ENCODE measurements around the gene CAPN10. TPM values are rescaled to one million over a fixed set of nuclear protein-coding genes. Genes with fewer than 3 reads are reported as not detected.
A peak's percentile ranks its signal among the peaks of the same experiment; 100 is the strongest.

CAPN10 gene
- polyA plus RNA-seq, 3 donors, result 7.3 to 57.0 (median 7.4) TPM

- H3K9ac ChIP-seq (ENCODE audit: insufficient read depth, low read length, poor library complexity, severe bottlenecking), result no peak overlapping the region
- intact Hi-C loops (cut with micrococcal nuclease), result no loop called here
- no peak overlapping the region for H3K4me3 ChIP-seq (replicated peaks in 1 of 3; ENCODE audit: low read depth in 2 of 3, low read length in 3 of 3)
- H3K27me3 ChIP-seq (ENCODE audit: control insufficient read depth in 2 of 2, insufficient read depth in 2 of 2, low read length in 2 of 2), result no peaks in the 10 kb centered on the region
- no peak for TF ChIP-seq CTCF (IDR thresholded peaks at IDR 0.05)
- peaks cover 12% of the 10 kb centered on the region for H3K4me1 Mint-ChIP-seq
- H3K4me3 Mint-ChIP-seq, result no peak overlapping the region
- H3K9me3 ChIP-seq (replicated peaks in 1 of 2; ENCODE audit: control insufficient read depth in 1 of 2, insufficient read depth in 1 of 2, low read length in 2 of 2), result peaks cover 6 to 16% of the 10 kb centered on the region in 2 donors
- no peaks in the 10 kb centered on the region for H4K20me1 ChIP-seq (ENCODE audit: insufficient read depth, low read length)
- H3K36me3 ChIP-seq (replicated peaks in 1 of 2; ENCODE audit: control insufficient read depth in 1 of 2, insufficient read depth in 2 of 2, low read length in 2 of 2), result no peaks in the 10 kb centered on the region
- H3K4me2 ChIP-seq (replicated peaks; ENCODE audit: extremely low read depth, low read length, poor library complexity, severe bottlenecking), result no peak overlapping the region
- peaks cover 0 to 2% of the 10 kb centered on the region in 2 donors for H3K36me3 Mint-ChIP-seq
- peaks cover 6 to 32% (median 14%) of the 10 kb centered on the region in 7 donors for H3K9me3 Mint-ChIP-seq
- DNase-seq, result peak in 1 of 3 donors; percentile 1
- 89% methylated on average over 14 of the region's 18 CpGs for WGBS (ENCODE audit: insufficient coverage)
- no peak overlapping the region for H3K27ac ChIP-seq (ENCODE audit: low read depth in 1 of 2, low read length in 2 of 2)
- peak overlapping the region in 1 of 7 donors; percentile 4 for H3K27ac Mint-ChIP-seq
- H3K27me3 Mint-ChIP-seq (ENCODE audit: low read depth in 3 of 3), result peaks cover 6 to 8% (median 7%) of the 10 kb centered on the region in 3 donors
- H3K4me1 ChIP-seq (ENCODE audit: control insufficient read depth in 1 of 2, insufficient read depth in 2 of 2, low read length in 2 of 2), result peaks cover 8 to 20% of the 10 kb centered on the region in 2 donors
- no peak overlapping the region for H2AFZ ChIP-seq (ENCODE audit: insufficient read depth, low read depth, low read length, poor library complexity, severe bottlenecking)
- H3K79me2 ChIP-seq (ENCODE audit: insufficient read depth, low read length), result no peaks in the 10 kb centered on the region
Observed at GRCh38 chr2:240638512-240639160, 52.1 kb downstream of the CAPN10 start.

DNA sequence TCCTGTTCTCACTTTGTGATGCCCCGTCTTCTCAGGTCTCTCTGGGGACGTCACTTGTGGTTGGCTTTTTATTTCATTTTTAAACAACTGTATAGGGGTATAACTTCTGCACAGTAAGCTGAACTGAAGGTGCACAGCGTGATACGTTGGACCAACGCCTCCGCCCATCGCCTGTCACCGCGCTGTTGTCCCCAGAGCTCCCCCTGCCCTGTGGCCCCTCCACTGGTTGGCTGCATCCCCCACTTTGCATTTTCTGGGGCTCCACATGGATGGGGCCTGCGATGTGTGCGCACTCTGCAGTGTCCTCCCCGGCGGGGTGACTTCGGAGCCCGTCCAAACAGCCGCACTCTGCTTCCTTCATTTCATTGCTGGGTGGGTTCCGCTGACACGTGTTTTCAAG is 53.0 kb downstream of the CAPN10 start:
- peaks cover 10% of the 10 kb centered on the region for H3K4me1 Mint-ChIP-seq
- no peak for TF ChIP-seq CTCF (IDR thresholded peaks at IDR 0.05)
- Histone ChIP-seq H3K4me1 (ENCODE audit: control insufficient read depth in 1 of 2, insufficient read depth in 2 of 2, low read length in 2 of 2) (peaks cover 8 to 17% of the 10 kb centered on the region in 2 donors), H3K9me3 (replicated peaks in 1 of 2; ENCODE audit: control insufficient read depth in 1 of 2, insufficient read depth in 1 of 2, low read length in 2 of 2) (peaks cover 0 to 8% of the 10 kb centered on the region in 2 donors), H4K20me1 (ENCODE audit: insufficient read depth, low read length) (no peaks in the 10 kb centered on the region), H3K9ac (ENCODE audit: insufficient read depth, low read length, poor library complexity, severe bottlenecking) (no peak overlapping the region), H3K27me3 (ENCODE audit: control insufficient read depth in 2 of 2, insufficient read depth in 2 of 2, low read length in 2 of 2) (no peaks in the 10 kb centered on the region), H3K27ac (ENCODE audit: low read depth in 1 of 2, low read length in 2 of 2) (no peak overlapping the region), H3K36me3 (replicated peaks in 1 of 2; ENCODE audit: control insufficient read depth in 1 of 2, insufficient read depth in 2 of 2, low read length in 2 of 2) (no peaks in the 10 kb centered on the region), H3K79me2 (ENCODE audit: insufficient read depth, low read length) (no peaks in the 10 kb centered on the region), H3K4me2 (replicated peaks; ENCODE audit: extremely low read depth, low read length, poor library complexity, severe bottlenecking) (no peak overlapping the region), H2AFZ (ENCODE audit: insufficient read depth, low read depth, low read length, poor library complexity, severe bottlenecking) (no peak overlapping the region), H3K4me3 (replicated peaks in 1 of 3; ENCODE audit: low read depth in 2 of 3, low read length in 3 of 3) (no peak overlapping the region)
- H3K27me3 Mint-ChIP-seq (ENCODE audit: low read depth in 3 of 3), result peaks cover 9 to 11% (median 9%) of the 10 kb centered on the region in 3 donors
- intact Hi-C loops (cut with micrococcal nuclease), result no loop called here
- no peak overlapping the region for H3K27ac Mint-ChIP-seq
- no peak for DNase-seq
- WGBS (ENCODE audit: insufficient coverage), result 97% methylated on average over 16 of the region's 18 CpGs
- no peaks in the 10 kb centered on the region for H3K36me3 Mint-ChIP-seq
- peaks cover 0 to 26% (median 7%) of the 10 kb centered on the region in 7 donors for H3K9me3 Mint-ChIP-seq
- H3K4me3 Mint-ChIP-seq, result no peak overlapping the region
